Heart left ventricle (tissue), 13 donors: Measurements from ENCODE around the gene AFDN.

Source experiments
- CTCF ChIP-seq, 12 donors: fragments of 200-600 bp; sonication (generic) in 4 of 12; IDR thresholded peaks; one replicate each; pipeline versions ENCODE4 v1.5.0 to v1.8.0; 2018 to 2022; ENCODE audit warnings: antibody characterized with exemption in 12 of 12, mild to moderate bottlenecking in 5 of 12
- POLR2A ChIP-seq, 2 donors: fragments of 450-650 bp; IDR thresholded peaks; one replicate each; pipeline ENCODE4 v1.6.1; 2017; ENCODE audit warnings: antibody characterized with exemption in 2 of 2, mild to moderate bottlenecking in 2 of 2, moderate library complexity in 2 of 2
- donor health status: ischemic (EF 13 %, LVEDD 7.1; RV severe dilation, severe dysfunction).
- donor health status: DM: no; HTN: yes; CAD: no.
- donor health status: DM: no; HTN: no; CAD: no.
- donor health status: ischemic (EF 25% LVEDD 6.9; RV normal size, moderate dysfunction).
- donor health status: ischemic (EF 25% LVEDD 5.7; RV mildly dilated, moderate dysfunction).
- donor health status: ischemic (EF 35%, LVEDD 5.7; RV mildly dilated, moderate dysfunction).
- donor health status: nonischemic (EF 11% LVEDD 7.7; RV severe dilation, severe dysfunction).
- donor health status: DM: yes; HTN: yes; CAD: no.
- donor health status: PGD.
- donor health status: ischemic (EF 29% LVEDD 5.4; RV normal size, mild dysfunction).
- donor health status: nonischemic (EF 23%, LVEDD 6.1; RV moderate dilation, normal function).

GRCh38 chr6:168007592-168008338, 181.1 kb downstream of the AFDN start:
- TF ChIP-seq CTCF (IDR thresholded peaks at IDR 0.05) (no peak), POLR2A (IDR thresholded peaks at IDR 0.05) (no peak)
